AG10803 (cell line): Measurements from ENCODE around the gene TMEM108.

Experiments
- DNase-seq: peaks from one replicate; pipeline ENCODE4 v3.0.0; 2010; ENCODE audit warnings: low read depth
- H3K4me3 ChIP-seq: 2 replicates; pipeline ENCODE4 v1.5.1; 2011; ENCODE audit warnings: mild to moderate bottlenecking, low read length, control low read depth
- TF ChIP-seq, protein P1 (sequence below): conservative IDR thresholded peaks from 2 replicates; pipeline ENCODE4 v1.5.1; 2011; ENCODE audit warnings: mild to moderate bottlenecking, low read length, control low read depth, inconsistent platforms

Gene TMEM108

GRCh38 chr3:133169331-133170068 lies 131.3 kb downstream of the TMEM108 start:
- TF ChIP-seq, protein P1, sequence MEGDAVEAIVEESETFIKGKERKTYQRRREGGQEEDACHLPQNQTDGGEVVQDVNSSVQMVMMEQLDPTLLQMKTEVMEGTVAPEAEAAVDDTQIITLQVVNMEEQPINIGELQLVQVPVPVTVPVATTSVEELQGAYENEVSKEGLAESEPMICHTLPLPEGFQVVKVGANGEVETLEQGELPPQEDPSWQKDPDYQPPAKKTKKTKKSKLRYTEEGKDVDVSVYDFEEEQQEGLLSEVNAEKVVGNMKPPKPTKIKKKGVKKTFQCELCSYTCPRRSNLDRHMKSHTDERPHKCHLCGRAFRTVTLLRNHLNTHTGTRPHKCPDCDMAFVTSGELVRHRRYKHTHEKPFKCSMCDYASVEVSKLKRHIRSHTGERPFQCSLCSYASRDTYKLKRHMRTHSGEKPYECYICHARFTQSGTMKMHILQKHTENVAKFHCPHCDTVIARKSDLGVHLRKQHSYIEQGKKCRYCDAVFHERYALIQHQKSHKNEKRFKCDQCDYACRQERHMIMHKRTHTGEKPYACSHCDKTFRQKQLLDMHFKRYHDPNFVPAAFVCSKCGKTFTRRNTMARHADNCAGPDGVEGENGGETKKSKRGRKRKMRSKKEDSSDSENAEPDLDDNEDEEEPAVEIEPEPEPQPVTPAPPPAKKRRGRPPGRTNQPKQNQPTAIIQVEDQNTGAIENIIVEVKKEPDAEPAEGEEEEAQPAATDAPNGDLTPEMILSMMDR: no peak
- no peak overlapping the region for H3K4me3 ChIP-seq
- no peak for DNase-seq

DNA sequence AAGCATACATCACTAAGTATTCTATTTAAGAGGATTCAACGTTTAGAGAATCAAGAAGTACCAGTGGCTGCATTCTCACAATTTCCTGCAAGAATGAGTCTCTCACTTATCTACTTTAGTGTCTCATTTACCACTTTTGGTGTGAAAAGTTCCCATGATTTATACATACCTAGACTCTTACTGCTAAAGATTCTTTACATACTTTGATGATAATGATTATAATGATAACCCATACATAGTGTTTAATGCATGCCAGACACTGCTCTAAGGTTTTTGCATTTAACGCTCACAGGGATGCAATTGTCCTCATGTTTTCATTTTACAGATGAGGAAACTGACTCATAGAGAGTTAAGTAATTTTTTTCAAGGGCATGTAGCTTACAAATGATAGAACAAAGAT lies 133.6 kb downstream of the TMEM108 start:
- DNase-seq: no peak
- no peak overlapping the region for H3K4me3 ChIP-seq
- TF ChIP-seq, protein P1: no peak

DNA sequence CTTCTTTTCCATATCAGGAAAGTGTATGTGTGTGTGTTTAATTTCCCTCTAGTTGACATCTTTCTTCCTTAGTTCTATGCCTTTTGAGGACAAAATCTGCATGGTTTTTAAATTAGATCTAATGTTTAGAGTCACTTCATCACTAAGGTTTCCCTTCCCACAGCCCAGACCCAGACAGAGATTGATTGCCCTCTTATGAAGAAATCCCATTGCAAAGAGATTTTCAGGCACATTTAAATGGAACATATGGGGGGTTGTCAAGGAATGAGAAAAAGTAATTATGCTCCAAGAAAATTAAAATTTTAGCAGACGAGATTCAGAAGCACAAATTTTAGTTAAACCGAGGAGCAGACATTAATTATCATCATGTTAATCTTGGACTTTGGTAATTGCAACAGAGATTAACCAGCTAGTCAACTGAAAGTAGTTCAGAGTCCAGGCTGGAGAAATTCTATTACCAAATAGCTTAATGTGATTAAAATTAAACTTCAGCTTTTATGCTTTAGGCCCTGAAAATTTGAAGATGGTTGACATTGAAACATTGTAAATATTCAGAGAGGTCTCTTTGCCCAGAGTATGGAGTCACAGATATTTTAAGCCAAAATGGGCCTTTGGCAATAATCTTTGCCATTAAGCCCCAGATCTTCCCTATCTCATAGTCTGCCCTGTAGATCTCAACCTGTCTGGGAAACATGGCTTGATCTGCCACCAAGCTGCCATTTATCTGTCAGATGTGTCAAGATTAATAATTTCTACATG lies 143.4 kb downstream of the TMEM108 start:
- no peak overlapping the region for H3K4me3 ChIP-seq
- TF ChIP-seq, protein P1: no peak
- no peak for DNase-seq

DNA sequence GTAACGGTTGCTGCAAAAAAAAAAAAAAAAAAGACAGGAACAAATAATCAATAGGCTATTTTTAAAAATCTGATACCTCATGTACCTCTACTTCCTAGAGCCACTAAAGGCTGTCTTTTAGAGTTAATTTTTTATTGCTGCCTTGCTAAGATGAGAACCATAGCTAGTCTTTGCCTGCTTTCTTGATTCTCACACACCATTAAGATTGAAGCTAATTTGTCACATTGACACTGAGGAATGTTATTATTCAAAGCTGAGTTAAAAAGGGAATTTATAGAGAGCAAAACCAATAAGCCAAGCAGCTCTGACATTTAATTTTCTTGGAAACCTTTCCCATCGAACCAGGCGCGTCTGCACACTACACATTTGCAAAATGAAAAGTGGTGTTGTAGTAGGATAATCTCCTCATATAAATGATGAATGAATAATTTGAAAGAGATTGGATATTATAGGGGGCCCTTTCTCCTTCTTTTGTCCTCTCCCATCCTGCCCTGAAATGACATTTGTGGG lies 149.7 kb downstream of the TMEM108 start:
- TF ChIP-seq, protein P1: no peak
- DNase-seq: no peak

DNA sequence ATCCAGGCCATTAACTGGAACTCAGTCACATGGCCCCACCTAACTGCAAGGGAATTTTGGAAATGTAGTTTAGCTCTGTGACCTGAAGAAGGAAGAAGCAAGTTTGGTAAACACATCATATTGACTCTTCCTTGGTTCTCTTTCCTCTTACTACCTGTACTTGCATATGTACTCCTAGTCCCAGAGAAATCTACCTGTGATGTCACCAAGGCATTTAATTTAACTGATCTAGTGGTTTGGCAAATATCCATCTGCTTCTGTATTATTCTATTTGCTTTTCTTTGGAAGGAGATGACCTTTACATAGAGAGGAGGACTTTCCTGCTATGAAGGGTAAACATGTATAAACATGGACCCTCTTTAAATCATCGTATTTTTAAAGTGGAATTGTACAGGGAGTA lies 150.8 kb downstream of the TMEM108 start:
- H3K4me3 ChIP-seq: no peak overlapping the region
- DNase-seq: no peak
- TF ChIP-seq, protein P1: no peak

More for the DNA sequence above, 149.7 kb downstream of the TMEM108 start:
- H3K4me3 ChIP-seq: no peak overlapping the region

DNA sequence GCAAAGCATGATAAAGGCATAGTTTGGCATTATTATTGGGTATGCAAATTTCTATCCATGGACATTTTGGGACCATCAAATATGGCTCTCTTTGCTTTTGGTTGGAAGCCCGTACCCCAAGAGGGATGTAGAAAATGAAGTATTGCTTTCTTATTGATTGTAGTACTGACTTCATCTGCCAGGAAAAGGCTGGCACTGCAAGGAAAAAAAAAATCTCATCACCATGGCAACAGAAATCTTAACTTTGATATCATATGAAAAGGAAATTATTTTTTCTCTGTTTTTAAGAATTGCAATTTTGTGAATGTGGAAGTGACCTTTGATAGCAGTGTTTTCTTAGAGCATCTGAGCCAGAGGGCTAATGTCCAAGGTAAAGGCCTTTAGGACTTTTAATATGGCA lies 151.7 kb downstream of the TMEM108 start:
- no peak for DNase-seq
- H3K4me3 ChIP-seq: no peak overlapping the region
- TF ChIP-seq, protein P1: no peak
